Lower leg skin (tissue), 3 donors: ENCODE results near the gene RALGAPA2.

Experiments used
- POLR2A ChIP-seq, 2 donors: fragments of 450-650 bp; IDR thresholded peaks; one replicate each; pipeline ENCODE4 v1.6.1; 2016 to 2017; ENCODE audit warnings: antibody characterized with exemption in 2 of 2, mild to moderate bottlenecking in 1 of 2, moderate library complexity in 1 of 2
- TF ChIP-seq, protein P1 (sequence below), 3 donors: fragments of 450-650 bp; IDR thresholded peaks; one replicate each; pipeline ENCODE4 v1.5.1; 2016; ENCODE audit warnings: antibody characterized with exemption in 3 of 3, mild to moderate bottlenecking in 3 of 3, moderate library complexity in 2 of 3

GRCh38 chr20:20627471-20627870 lies 85.0 kb downstream of the RALGAPA2 start:
- TF ChIP-seq, protein P1, sequence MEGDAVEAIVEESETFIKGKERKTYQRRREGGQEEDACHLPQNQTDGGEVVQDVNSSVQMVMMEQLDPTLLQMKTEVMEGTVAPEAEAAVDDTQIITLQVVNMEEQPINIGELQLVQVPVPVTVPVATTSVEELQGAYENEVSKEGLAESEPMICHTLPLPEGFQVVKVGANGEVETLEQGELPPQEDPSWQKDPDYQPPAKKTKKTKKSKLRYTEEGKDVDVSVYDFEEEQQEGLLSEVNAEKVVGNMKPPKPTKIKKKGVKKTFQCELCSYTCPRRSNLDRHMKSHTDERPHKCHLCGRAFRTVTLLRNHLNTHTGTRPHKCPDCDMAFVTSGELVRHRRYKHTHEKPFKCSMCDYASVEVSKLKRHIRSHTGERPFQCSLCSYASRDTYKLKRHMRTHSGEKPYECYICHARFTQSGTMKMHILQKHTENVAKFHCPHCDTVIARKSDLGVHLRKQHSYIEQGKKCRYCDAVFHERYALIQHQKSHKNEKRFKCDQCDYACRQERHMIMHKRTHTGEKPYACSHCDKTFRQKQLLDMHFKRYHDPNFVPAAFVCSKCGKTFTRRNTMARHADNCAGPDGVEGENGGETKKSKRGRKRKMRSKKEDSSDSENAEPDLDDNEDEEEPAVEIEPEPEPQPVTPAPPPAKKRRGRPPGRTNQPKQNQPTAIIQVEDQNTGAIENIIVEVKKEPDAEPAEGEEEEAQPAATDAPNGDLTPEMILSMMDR (IDR thresholded peaks at IDR 0.05) = no peak
- TF ChIP-seq POLR2A (IDR thresholded peaks at IDR 0.05) = no peak
